Thyroid gland (tissue), 4 donors: ENCODE data around the gene TAF11L7. TPM values are rescaled to one million over a fixed set of nuclear protein-coding genes. Genes with fewer than 3 reads are reported as not detected.
"Not testable (repeated sequence)": the region's sequence is repeated elsewhere in the genome, so short reads cannot be mapped to it uniquely, and the experiment has no call there.

Experiments
- DNase-seq, 2 donors: peaks; one replicate each; pipeline ENCODE4 v3.0.0-alpha.2; 2019
- H3K27ac ChIP-seq, 3 donors: fragments of 200-600 bp; sonication (generic); 1 replicate in 2 of 3; 2 replicates in 1 of 3; pipeline ENCODE4 v1.5.1; 2016 to 2019; ENCODE audit warnings: mild to moderate bottlenecking in 1 of 3, moderate library complexity in 1 of 3
- H3K27me3 ChIP-seq: fragments of 200-600 bp; sonication (generic); one replicate; pipeline ENCODE4 v1.5.1; 2019
- H3K36me3 ChIP-seq, 2 donors: fragments of 200-600 bp; sonication (generic); one replicate each; pipeline ENCODE4 v1.5.1; 2016 to 2019
- H3K4me1 ChIP-seq, 2 donors: fragments of 200-600 bp; sonication (generic); one replicate each; pipeline ENCODE4 v1.5.1; 2017 to 2019
- H3K4me3 ChIP-seq, 3 donors: fragments of 200-600 bp; sonication (generic); replicated peaks in 1 of 3; 1 replicate in 2 of 3; 2 replicates in 1 of 3; pipeline ENCODE4 v1.5.1; 2016; ENCODE audit warnings: mild to moderate bottlenecking in 1 of 3
- H3K9me3 ChIP-seq: fragments of 200-600 bp; sonication (generic); one replicate; pipeline ENCODE4 v1.5.1; 2017
- POLR2A ChIP-seq, 2 donors: fragments of 450-650 bp; IDR thresholded peaks; one replicate each; pipeline ENCODE4 v1.6.1; 2017; ENCODE audit warnings: antibody characterized with exemption in 2 of 2, mild to moderate bottlenecking in 2 of 2, moderate library complexity in 1 of 2
- WGBS, 2 donors: methylation state at CpG; one replicate each; pipeline ENCODE4 v1.1.5; 2017; 5-methylcytosine and 5-hydroxymethylcytosine counted together
- intact Hi-C: fragments of 100-400 bp; cut with DNase I; formaldehyde crosslinking; loops from one replicate; pipeline ENCODE4 v1.15.1; 2023
- total RNA-seq, 4 donors: library from RNA; depleted of rRNA; stranded (reverse); fragments of >200 nt; gene quantifications; one replicate each; pipeline ENCODE4 v1.2.3, GENCODE V29; 2016
- TF ChIP-seq, protein P1 (sequence below), 6 experiments: fragments of 200-600 bp in 3 of 6; fragments of 450-650 bp in 3 of 6; sonication (generic) in 3 of 6; IDR thresholded peaks; one replicate each; pipeline ENCODE4 v1.5.1; 2016 to 2019; ENCODE audit warnings: antibody characterized with exemption in 6 of 6, mild to moderate bottlenecking in 2 of 6, inconsistent platforms in 1 of 6, moderate library complexity in 1 of 6

The TAF11L7 gene
- not detected for total RNA-seq

DNA sequence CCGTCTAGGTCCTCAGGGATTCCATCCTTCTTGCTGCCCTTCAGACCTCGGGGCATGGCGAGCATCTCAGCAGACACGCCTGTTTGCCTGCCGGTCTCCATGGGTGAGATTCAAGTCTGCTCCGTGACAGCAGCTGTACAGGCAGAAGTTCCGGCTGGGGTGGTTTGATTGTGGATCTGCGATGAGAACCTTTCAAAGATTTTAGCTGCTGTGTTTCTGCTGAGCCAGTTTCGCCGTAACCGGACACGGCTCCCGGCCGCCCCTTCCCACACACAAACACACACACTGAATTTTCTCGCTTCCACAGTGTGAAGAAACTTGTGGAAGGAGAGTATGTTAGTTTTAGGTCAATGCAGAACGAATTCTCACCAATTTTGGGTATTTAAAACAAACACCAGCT is at the start of gene TAF11L7:
TSS of gene TAF11L7 (minus strand) at position 101 of the 400 bp plus-strand sequence.
- H3K4me3 ChIP-seq, DNase-seq, H3K36me3 ChIP-seq, intact Hi-C loops, H3K27me3 ChIP-seq, H3K4me1 ChIP-seq, H3K9me3 ChIP-seq, H3K27ac ChIP-seq: not testable (repeated sequence)
- WGBS, 2 donors, result no CpG with 5 or more reads among the region's 16 CpGs

DNA sequence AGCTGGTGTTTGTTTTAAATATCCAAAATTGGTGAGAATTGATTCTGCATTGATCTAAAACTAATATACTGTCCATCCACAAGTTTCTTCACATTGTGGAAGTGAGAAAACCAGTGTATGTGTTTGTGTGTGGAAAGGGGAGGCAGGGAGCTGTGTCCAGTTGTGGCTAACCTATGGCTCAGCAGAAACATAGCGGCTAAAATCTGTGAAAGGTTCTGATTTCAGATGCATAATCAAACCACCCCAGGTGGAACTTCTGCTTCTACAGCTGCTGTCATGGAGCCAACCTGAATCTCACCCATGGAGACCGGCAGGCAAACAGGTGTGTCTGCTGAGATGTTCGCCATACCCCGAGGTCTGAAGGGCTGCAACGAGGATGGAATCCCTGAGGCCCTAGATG is 48.6 kb upstream of the TAF11L7 start, which contains the start of gene TAF11L14:
TSS of gene TAF11L14 (plus strand) at position 301 of the 400 bp plus-strand sequence.
- no peak for DNase-seq
- H3K27me3 ChIP-seq, result no peaks in the 10 kb centered on the region
- H3K4me3 ChIP-seq, result no peak within 1 kb of the TSS
- H3K4me1 ChIP-seq, result no peaks in the 10 kb centered on the region
- H3K9me3 ChIP-seq, result no peaks in the 10 kb centered on the region
- no peak within 1 kb of the TSS for H3K27ac ChIP-seq
- WGBS, 2 donors, result 91 to 95% methylated on average over 5 of the region's 5 CpGs
- TF ChIP-seq, protein P1, sequence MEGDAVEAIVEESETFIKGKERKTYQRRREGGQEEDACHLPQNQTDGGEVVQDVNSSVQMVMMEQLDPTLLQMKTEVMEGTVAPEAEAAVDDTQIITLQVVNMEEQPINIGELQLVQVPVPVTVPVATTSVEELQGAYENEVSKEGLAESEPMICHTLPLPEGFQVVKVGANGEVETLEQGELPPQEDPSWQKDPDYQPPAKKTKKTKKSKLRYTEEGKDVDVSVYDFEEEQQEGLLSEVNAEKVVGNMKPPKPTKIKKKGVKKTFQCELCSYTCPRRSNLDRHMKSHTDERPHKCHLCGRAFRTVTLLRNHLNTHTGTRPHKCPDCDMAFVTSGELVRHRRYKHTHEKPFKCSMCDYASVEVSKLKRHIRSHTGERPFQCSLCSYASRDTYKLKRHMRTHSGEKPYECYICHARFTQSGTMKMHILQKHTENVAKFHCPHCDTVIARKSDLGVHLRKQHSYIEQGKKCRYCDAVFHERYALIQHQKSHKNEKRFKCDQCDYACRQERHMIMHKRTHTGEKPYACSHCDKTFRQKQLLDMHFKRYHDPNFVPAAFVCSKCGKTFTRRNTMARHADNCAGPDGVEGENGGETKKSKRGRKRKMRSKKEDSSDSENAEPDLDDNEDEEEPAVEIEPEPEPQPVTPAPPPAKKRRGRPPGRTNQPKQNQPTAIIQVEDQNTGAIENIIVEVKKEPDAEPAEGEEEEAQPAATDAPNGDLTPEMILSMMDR (IDR thresholded peaks at IDR 0.05), result no peak
- TF ChIP-seq POLR2A (IDR thresholded peaks at IDR 0.05), result no peak
- H3K36me3 ChIP-seq, result no peaks in the 10 kb centered on the region
- intact Hi-C loops, result no loop called here

DNA sequence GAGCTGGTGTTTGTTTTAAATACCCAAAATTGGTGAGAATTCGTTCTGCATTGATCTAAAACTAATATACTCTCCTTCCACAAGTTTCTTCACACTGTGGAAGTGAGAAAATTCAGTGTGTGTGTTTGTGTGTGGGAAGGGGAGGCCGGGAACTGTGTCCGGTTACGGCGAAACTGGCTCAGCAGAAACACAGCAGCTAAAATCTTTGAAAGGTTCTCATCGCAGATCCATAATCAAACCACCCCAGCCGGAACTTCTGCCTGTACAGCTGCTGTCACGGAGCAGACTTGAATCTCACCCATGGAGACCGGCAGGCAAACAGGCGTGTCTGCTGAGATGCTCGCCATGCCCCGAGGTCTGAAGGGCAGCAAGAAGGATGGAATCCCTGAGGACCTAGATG is 46.2 kb upstream of the TAF11L7 start, which contains the start of gene TAF11L13:
TSS of gene TAF11L13 (plus strand) at position 301 of the 400 bp plus-strand sequence.
- H3K9me3 ChIP-seq, intact Hi-C loops, H3K4me3 ChIP-seq, H3K4me1 ChIP-seq, H3K36me3 ChIP-seq, H3K27me3 ChIP-seq, H3K27ac ChIP-seq, DNase-seq: not testable (repeated sequence)
- WGBS, 2 donors, result 95 to 97% methylated on average over 9 to 10 of the region's 12 CpGs

DNA sequence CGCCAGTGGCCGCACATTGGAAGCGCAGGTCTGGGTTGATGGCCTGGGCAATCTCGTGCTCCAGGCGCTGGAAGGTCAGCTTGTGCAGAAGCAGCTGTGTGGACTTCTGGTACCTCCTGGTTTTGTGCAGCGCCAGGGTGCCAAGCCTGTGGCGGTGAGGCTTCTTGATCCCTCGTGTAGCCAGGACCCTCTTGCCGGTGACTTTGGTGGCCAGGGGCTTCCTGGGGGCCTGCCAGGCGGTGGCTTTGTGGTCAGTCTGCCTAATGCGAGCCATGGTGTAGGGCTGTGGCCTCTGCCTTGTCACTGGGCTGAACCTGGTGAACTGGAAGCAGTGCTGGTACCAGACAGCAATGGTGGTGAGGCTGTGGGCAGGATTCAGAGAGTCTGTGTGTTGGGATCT is 40.1 kb upstream of the TAF11L7 start:
- no peak overlapping the region for H3K27ac ChIP-seq
- no peak for DNase-seq
- no peaks in the 10 kb centered on the region for H3K9me3 ChIP-seq
- no peaks in the 10 kb centered on the region for H3K36me3 ChIP-seq
- no peaks in the 10 kb centered on the region for H3K27me3 ChIP-seq
- TF ChIP-seq, protein P1 (IDR thresholded peaks at IDR 0.05), result no peak
- no peak for TF ChIP-seq POLR2A (IDR thresholded peaks at IDR 0.05)
- no peaks in the 10 kb centered on the region for H3K4me1 ChIP-seq
- WGBS, 2 donors, result 91 to 93% methylated on average over 3 to 9 of the region's 11 CpGs
- H3K4me3 ChIP-seq, result no peak overlapping the region
- intact Hi-C loops, result no loop called here

DNA sequence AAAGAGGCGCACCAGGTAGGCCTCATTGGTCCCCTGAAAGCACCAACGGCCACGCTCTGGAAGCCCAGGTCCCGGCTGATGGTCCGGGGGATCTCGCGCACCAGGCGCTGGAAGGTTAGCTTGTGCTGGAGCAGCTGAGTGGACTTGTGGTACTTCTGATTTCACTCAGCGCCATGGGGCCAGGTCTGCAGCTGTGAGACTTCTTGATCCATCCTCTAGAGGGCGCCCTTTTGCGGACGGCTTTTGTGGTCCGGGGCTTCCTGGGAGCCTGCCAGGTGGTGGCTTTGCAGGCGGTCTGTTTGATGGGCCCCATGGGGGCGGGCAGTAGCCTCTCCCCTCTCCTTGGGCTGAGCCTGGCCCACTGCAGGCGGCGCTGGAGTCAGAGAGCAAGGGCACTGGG is 35.1 kb upstream of the TAF11L7 start:
- H3K36me3 ChIP-seq, result no peaks in the 10 kb centered on the region
- no peaks in the 10 kb centered on the region for H3K27me3 ChIP-seq
- no peak for TF ChIP-seq POLR2A (IDR thresholded peaks at IDR 0.05)
- TF ChIP-seq, protein P1 (IDR thresholded peaks at IDR 0.05), result no peak
- H3K4me3 ChIP-seq, result no peak overlapping the region
- no peaks in the 10 kb centered on the region for H3K9me3 ChIP-seq
- intact Hi-C loops, result no loop called here
- H3K27ac ChIP-seq, result no peak overlapping the region
- no peak for DNase-seq
- WGBS, 2 donors, result 77 to 100% methylated on average over 3 to 14 of the region's 17 CpGs
- no peaks in the 10 kb centered on the region for H3K4me1 ChIP-seq

DNA sequence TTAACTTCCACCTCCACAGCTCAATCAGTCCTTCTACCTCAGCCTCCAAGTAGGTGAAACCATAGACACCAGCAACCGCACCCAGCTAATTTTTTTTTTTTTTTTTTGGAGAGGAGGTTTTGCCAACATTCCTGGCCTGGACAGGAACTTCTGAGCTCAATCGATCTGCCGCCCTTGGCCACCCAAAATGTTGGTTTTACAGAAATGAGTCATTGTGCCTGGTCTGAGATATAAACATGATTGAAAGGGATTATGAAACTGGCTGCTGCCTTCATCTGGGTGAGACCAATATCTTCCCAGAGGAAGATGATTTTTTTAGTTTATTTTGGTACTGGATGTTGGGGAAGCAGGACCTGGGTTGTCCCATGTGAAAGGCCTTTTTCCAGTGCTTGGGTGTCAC is 33.8 kb upstream of the TAF11L7 start:
- no peaks in the 10 kb centered on the region for H3K9me3 ChIP-seq
- H3K27me3 ChIP-seq, result no peaks in the 10 kb centered on the region
- intact Hi-C loops, result no loop called here
- H3K4me3 ChIP-seq, result no peak overlapping the region
- no peaks in the 10 kb centered on the region for H3K4me1 ChIP-seq
- DNase-seq, result no peak
- H3K27ac ChIP-seq, result no peak overlapping the region
- WGBS, 2 donors, result 83 to 88% methylated on average over 3 of the region's 3 CpGs
- H3K36me3 ChIP-seq, result no peaks in the 10 kb centered on the region
- TF ChIP-seq, protein P1 (IDR thresholded peaks at IDR 0.05), result no peak
- TF ChIP-seq POLR2A (IDR thresholded peaks at IDR 0.05), result no peak
